Nephron progenitor cell (in vitro differentiated cells): ENCODE results near the gene FAM83C.

Source experiments
- DNase-seq: peaks from one replicate; pipeline ENCODE4 v3.0.0; 2021
- H3K27ac Mint-ChIP-seq: 2 replicates; pipeline ENCODE4 v1.8.0; 2021; ENCODE audit warnings: mild to moderate bottlenecking, moderate library complexity, mixed read lengths
- H3K27me3 Mint-ChIP-seq: 2 replicates; pipeline ENCODE4 v1.8.0; 2021; ENCODE audit warnings: mild to moderate bottlenecking, low read depth, mixed read lengths; ENCODE audit not compliant: poor library complexity
- H3K36me3 Mint-ChIP-seq: 2 replicates; pipeline ENCODE4 v1.8.0; 2021; ENCODE audit warnings: low read depth, mixed read lengths
- H3K4me1 Mint-ChIP-seq: 2 replicates; pipeline ENCODE4 v1.8.0; 2021; ENCODE audit warnings: mixed read lengths
- H3K4me3 Mint-ChIP-seq: 2 replicates; pipeline ENCODE4 v1.8.0; 2021; ENCODE audit warnings: mild to moderate bottlenecking, moderate library complexity, mixed read lengths
- H3K9me3 Mint-ChIP-seq: 2 replicates; pipeline ENCODE4 v1.8.0; 2021; ENCODE audit warnings: mild to moderate bottlenecking, moderate library complexity, mixed read lengths
- TF ChIP-seq, protein P1 (sequence below): fragments of 200-600 bp; sonication (generic); IDR thresholded peaks from 2 replicates; pipeline ENCODE4 v1.5.0; 2021; ENCODE audit warnings: antibody characterized with exemption

FAM83C gene

DNA sequence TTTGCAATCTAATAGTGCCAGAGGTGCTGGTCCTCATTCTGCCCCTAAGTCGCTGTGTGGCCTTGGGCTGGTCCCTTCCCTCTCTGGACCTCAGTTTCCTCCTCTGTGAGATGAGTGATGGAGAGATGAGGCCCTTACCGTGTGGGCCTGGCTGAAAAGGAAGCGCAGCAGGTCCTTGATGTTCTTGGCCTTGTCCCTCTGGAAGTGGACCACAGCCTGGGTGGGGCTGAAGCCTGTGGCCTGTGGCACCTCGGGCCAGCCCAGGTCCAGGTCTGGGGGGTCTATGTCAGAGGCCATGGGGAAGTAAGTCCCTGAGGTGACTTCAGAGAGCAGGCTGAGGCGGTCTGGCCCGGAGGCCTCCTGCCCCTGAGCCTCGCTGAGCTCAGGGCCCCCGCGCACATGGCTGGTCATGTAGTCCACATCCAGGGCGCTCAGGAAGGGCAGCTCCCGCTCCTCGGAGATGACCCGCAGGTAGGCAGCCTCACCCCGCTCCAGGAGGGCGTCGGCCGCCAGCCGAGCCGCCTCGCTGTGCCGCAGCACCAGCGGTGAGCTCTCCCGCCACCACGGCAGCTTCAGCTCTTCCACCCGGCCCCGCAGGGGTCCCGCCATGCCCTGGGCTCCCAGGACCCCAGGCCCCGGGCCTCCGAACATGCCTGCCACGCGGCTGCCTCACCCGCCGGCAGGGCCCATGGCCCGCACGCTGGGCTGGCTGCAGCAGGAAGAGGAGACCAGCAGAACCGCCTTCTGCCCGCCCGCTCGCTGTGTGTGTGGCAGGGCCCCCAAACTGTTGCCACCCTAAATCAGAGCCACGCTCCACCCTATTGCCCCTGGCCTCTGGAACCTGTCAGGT is at the start of gene FAM83C:
Gene FAM83C, minus strand, starts transcription at position 772 of the 850 bp plus-strand sequence. Its CDS starts 121 bp downstream, at position 651.
- DNase-seq, result no peak
- peaks cover 8% of the 10 kb centered on the region for H3K27me3 Mint-ChIP-seq
- TF ChIP-seq, protein P1, sequence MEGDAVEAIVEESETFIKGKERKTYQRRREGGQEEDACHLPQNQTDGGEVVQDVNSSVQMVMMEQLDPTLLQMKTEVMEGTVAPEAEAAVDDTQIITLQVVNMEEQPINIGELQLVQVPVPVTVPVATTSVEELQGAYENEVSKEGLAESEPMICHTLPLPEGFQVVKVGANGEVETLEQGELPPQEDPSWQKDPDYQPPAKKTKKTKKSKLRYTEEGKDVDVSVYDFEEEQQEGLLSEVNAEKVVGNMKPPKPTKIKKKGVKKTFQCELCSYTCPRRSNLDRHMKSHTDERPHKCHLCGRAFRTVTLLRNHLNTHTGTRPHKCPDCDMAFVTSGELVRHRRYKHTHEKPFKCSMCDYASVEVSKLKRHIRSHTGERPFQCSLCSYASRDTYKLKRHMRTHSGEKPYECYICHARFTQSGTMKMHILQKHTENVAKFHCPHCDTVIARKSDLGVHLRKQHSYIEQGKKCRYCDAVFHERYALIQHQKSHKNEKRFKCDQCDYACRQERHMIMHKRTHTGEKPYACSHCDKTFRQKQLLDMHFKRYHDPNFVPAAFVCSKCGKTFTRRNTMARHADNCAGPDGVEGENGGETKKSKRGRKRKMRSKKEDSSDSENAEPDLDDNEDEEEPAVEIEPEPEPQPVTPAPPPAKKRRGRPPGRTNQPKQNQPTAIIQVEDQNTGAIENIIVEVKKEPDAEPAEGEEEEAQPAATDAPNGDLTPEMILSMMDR, result no peak
- H3K9me3 Mint-ChIP-seq, result no peaks in the 10 kb centered on the region
- peak within 1 kb of the TSS; percentile 32 for H3K27ac Mint-ChIP-seq
- no peaks in the 10 kb centered on the region for H3K36me3 Mint-ChIP-seq
- H3K4me1 Mint-ChIP-seq, result peaks cover 36% of the 10 kb centered on the region
- H3K4me3 Mint-ChIP-seq, result no peak within 1 kb of the TSS

DNA sequence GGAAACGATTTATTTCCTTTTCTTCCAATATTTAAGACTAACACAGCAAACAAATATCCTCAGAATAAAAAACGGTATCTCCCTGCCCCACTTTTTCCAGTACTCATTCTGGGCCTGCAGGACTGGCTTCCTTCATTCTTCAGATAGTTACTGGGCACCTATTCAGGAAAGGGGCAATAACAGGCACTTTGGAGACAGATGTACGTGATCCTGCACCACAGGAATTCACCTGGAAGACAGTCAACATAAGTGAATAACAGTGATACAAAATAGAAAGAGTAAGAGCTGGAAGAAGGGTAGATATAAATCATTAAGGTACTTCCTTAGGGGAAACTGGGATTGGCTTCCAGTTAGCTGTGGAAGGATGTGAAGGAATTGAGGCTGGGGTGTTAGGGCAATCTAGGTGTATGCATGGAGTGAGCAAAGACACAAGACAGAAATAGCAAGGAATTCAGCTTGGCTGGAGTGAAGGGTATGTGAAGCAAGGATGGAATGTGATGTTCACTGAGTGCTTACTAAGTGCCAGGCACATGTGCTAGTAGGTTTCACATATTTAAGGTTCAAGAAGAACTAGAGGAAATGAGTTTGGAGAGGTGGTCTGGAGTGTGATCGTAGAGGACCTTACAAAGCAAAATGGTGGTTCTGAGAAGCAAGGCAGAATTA is 49.3 kb upstream of the FAM83C start:
- peak overlapping the region; percentile 53 for H3K27ac Mint-ChIP-seq
- peaks cover 20% of the 10 kb centered on the region for H3K4me1 Mint-ChIP-seq
- H3K27me3 Mint-ChIP-seq, result no peaks in the 10 kb centered on the region
- H3K9me3 Mint-ChIP-seq, result no peaks in the 10 kb centered on the region
- H3K4me3 Mint-ChIP-seq, result no peak overlapping the region
- H3K36me3 Mint-ChIP-seq, result peaks cover 38% of the 10 kb centered on the region
- DNase-seq, result no peak
- TF ChIP-seq, protein P1, result no peak

DNA sequence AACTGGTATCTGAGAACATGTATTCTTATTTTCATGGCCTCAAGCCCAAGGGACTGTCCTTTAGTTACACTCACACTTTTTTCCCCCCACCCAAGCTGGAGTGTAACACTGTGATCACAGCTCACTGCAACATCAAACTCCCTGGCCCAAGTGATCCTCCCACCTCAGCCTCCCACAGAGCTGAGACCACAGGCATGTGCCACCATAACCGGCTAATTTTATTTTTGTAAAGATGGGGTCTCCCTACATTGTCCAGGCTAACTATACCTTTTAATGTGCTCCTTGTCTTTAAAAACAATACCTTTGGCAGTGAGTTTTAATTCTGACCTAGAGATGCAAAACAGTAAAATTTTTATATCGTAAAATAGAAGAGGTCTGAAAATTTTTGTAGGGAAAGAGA is 48.2 kb upstream of the FAM83C start:
- DNase-seq, result no peak
- peaks cover 21% of the 10 kb centered on the region for H3K4me1 Mint-ChIP-seq
- no peak overlapping the region for H3K4me3 Mint-ChIP-seq
- peak overlapping the region; percentile 9 for H3K27ac Mint-ChIP-seq
- peaks cover 27% of the 10 kb centered on the region for H3K36me3 Mint-ChIP-seq
- H3K27me3 Mint-ChIP-seq, result no peaks in the 10 kb centered on the region
- no peaks in the 10 kb centered on the region for H3K9me3 Mint-ChIP-seq
- TF ChIP-seq, protein P1, result no peak

- Mint-ChIP-seq H3K4me3 (no peak overlapping the region), H3K9me3 (no peaks in the 10 kb centered on the region), H3K27ac (no peak overlapping the region), H3K27me3 (no peaks in the 10 kb centered on the region), H3K4me1 (peaks cover 29% of the 10 kb centered on the region), H3K36me3 (peaks cover 19% of the 10 kb centered on the region)
- DNase-seq, result no peak
- TF ChIP-seq, protein P1, result no peak
Observed at GRCh38 chr20:35339636-35340035, 47.4 kb upstream of the FAM83C start.

DNA sequence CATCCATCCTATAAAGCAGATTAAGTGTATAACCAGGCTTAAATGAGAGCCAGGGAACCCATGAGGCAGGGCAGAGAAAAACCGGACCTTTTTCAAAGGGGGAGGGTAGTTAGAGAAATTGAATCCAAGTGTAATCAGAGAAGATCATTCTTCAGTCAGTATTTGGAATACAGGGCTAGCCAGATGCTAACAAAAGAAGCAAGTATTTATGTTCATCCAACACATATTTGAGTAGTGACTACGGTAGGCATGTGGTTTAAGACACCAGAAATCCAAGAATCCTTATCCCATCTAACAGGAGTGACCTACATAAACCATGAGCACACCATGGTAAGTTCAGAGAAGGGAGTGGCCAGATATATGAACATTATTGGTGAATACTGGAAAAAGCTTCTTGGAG is 46.8 kb upstream of the FAM83C start:
- Mint-ChIP-seq H3K36me3 (peaks cover 14% of the 10 kb centered on the region), H3K4me3 (no peak overlapping the region), H3K27ac (peak overlapping the region; percentile 25), H3K9me3 (no peaks in the 10 kb centered on the region), H3K27me3 (no peaks in the 10 kb centered on the region), H3K4me1 (peaks cover 35% of the 10 kb centered on the region)
- no peak for DNase-seq
- TF ChIP-seq, protein P1, result no peak
